GM18517 (cell line): ENCODE results near the gene PLCH1.

Experiments used
- ATAC-seq: cut with Tn5 transposase; IDR thresholded peaks from one replicate; pipeline ENCODE4 v1.9.1; 2021; ENCODE audit warnings: mild to moderate bottlenecking, moderate library complexity; ENCODE audit not compliant: unreplicated experiment

Gene PLCH1

DNA sequence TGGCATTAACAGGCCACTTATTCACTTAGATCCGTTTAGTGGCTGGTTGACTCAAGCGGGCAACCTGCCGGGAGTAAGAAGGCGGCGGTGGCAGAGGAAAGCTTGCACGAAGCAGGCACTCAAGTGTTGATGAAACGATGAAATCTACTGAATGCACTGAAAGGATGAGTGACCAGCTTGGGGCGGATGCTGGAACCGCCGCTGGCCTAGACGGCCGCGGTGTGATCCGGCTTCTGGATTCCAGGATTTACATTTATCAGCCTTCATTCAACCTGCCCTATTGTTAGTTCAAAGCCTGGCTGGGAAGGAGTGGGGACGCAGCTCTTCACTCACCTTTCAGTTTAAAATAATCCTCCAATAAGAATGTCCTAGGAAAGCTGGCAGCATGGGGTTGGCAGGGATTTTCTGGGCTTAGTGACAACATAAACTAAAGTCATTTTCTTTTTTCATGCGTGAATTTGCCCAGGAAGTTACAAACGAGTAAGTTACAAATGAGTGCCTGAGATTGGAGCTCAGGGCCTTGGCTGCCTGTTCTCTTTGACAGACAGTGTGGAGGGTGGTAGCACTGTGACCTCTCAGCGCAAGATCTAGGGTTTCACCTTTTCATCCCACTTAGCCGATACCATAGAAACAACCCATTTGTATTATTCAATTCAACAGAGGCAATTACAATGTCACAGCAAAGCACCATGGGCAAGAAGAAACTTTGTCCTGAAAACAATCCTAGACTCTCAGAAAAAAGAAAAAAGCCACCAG is 1.1 kb upstream of the PLCH1 start:
- no peak for ATAC-seq

- peak; percentile 27 for ATAC-seq
Measured at GRCh38 chr3:155744010-155744625, 753 bp downstream of the PLCH1 start.

- no peak for ATAC-seq
Measured at GRCh38 chr3:155743606-155744005, 1.3 kb downstream of the PLCH1 start.

DNA sequence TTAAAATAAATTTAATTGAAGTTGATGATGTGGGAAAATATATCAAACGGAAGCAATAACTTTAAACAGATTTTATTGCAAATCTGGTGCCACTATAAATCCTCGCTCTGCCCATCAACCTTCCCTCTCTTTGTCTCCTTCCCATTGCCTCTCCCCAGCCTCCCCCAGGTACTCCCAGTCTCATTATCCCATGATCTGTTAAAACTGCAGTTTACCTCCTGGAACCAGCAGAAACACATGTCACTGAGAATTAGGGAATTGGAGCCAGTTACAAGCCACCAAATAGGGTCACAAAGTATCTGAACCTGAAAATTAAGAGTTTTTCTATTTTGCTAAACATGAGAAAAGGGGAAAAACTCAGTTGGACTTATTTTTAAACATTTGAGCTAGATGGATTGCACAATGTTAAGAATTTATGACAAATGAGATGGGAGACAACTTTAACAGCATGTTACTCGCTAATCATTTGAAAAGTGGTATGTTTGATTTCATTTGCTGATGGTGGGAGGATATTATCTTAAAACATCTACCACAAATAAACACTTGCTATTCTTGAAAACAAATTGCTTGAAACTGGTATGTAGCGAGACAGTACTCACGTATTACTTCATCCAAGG is 2.4 kb downstream of the PLCH1 start:
- no peak for ATAC-seq

GRCh38 chr3:155741603-155742002 is 3.3 kb downstream of the PLCH1 start:
- no peak for ATAC-seq

- ATAC-seq = no peak
Measured at GRCh38 chr3:155741101-155741500, 3.8 kb downstream of the PLCH1 start.

GRCh38 chr3:155739154-155739553 is 5.7 kb downstream of the PLCH1 start:
- ATAC-seq = no peak

DNA sequence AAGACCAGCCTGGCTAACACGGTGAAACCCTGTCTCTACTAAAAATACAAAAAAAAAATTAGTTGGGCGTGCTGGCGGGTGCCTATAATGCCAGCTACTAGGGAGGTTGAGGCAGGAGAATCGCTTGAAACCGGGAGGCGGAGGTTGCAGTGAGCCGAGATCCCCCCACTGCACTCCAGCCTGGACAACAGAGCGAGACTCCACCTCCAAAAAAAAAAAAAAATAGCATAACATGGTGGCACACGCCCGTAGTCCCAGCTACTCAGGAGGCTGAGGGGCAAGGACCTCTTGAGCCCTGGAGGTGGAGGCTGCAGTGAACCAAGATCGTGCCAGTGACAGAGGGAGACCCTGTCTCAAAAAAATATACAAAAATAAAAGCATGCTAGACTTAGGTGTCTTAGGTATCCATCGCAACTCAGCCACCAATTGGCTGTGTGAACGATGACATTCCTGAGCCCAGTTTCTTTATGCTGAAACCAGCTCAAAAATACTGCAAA is 6.2 kb downstream of the PLCH1 start:
- no peak for ATAC-seq

- peak; percentile 96 for ATAC-seq
Measured at GRCh38 chr3:155737844-155738460, 6.9 kb downstream of the PLCH1 start.

- ATAC-seq = no peak
Measured at GRCh38 chr3:155736381-155736780, 8.5 kb downstream of the PLCH1 start.

DNA sequence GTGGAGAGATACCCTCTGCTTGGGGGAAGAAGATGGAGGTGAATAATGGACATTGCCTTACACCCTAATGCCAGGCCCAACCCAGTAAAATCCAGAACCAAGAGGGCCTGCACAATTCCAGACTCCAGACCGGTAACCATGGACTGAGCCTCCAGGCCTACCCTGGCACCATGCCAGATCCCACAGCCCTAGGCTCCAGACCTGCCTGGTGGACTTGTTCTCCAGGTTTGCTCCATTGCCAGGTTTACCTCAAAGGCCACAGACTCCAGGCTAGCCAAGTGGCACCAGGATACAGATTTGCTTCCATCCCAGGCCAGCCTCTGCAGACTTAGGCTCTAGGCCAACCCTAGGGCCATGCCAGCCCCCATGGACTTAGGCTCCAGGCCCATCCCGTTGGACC is 14.0 kb downstream of the PLCH1 start:
- ATAC-seq = no peak

GRCh38 chr3:155727836-155728235 is 17.0 kb downstream of the PLCH1 start:
- no peak for ATAC-seq

- no peak for ATAC-seq
Measured at GRCh38 chr3:155714295-155714718, 30.6 kb downstream of the PLCH1 start.

DNA sequence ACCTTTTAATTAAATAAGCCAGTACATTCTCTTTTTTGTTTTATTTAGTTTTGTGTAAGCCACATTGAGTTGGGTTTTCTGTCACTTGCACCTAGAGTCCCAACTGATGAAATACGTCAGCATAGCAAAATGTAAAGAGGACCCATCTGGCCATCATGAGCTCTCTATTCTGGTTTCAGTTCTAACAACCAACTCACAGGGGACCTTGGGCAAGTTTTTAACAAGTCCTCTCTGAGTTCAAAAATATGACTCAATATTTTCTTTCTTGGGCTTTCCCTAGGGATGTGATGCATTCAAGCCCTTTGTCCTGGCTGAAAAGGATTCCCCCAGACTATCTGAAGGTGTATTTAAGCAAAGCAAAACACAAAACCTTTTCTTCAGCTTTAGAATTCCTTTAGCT is 32.9 kb downstream of the PLCH1 start:
- ATAC-seq = peak; percentile 84

GRCh38 chr3:155704771-155705559 is 39.9 kb downstream of the PLCH1 start:
- no peak for ATAC-seq

DNA sequence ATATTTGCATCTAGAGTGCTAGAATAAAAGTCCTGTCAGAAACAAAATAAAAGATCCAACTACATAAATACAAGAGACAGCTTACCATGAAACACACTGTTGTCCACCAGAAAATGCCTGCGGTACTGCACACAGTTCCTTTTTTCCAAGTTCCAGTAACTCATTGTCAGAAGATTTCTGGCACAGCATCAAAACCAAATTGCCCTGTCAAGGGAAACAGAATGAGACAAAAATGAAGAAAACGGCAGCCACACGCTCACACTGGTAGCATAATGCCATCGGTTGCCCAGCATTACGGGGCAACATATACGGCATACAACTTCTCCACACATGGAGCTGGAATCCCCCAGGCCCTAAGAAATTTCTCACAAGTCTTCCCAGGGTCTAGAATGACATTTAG is 40.8 kb downstream of the PLCH1 start:
- no peak for ATAC-seq

DNA sequence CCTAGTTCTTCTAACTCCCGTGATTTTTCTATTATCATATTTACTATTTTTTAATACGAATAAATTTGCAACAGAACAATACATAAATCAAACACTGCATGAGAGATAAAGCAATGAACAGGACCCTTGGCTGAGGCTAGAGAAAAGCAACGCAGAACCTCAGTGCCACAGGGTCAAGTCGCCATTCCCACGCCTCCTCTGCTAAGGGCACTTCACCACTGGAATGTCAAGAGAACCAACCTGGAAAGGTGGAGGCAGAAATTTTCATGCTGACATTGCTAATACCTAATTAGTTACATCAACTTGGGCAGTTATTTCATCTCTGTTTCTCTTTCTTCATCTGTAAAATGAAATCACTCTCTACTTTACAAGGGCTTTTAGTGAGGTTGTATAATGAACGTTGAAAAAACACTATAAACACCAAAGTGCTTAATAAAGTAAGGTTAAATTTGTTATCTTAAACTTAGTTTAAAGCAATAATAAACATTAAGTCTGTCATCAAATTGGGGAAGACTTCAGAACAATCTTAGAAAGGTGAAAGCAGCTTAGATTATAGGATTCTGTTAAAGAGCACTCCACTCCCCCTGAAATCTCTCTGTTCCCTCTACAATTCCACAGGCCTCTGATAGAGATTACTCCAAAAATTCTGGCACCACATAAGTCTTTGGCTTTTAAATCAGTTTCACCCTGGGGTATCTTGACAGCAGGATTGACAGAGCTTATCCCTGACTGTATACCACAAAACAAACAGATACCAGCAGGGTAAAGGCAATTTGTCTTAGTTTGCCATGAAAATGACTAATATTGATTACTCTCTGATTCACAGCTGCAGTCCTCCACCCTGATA is 41.9 kb downstream of the PLCH1 start:
- ATAC-seq = no peak

- ATAC-seq = no peak
Measured at GRCh38 chr3:155701882-155702465, 42.9 kb downstream of the PLCH1 start.

DNA sequence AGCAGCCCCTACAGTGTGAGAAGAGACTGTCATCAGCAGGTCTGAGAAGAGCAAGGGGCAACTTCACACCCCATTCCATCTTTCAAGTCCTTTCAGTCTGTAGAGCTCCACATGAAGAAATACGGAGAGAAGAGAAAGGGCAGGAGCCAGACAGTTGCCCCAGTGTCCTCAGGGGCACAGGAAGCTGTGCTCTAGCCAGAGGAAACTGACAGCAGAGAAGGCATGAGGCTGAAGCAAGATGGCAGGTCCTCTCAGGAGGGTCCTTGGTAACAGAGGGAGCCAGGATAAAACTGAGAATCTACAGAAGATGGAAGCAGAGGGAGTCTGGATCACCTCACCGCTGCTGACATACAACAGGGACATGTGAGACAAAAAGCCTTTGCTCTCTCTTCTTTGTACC is 47.3 kb downstream of the PLCH1 start:
- no peak for ATAC-seq

- no peak for ATAC-seq
Measured at GRCh38 chr3:155690921-155691320, 54.0 kb downstream of the PLCH1 start.
